HG02588 (cell line): ENCODE results near the gene ANKRD33B.
"Not testable (repeated sequence)": the region's sequence is repeated elsewhere in the genome, so short reads cannot be mapped to it uniquely, and the experiment has no call there.

Source experiments
- ATAC-seq: cut with Tn5 transposase; IDR thresholded peaks from one replicate; pipeline ENCODE4 v1.9.1; 2021; ENCODE audit warnings: mild to moderate bottlenecking, moderate library complexity; ENCODE audit not compliant: unreplicated experiment

The ANKRD33B gene

DNA sequence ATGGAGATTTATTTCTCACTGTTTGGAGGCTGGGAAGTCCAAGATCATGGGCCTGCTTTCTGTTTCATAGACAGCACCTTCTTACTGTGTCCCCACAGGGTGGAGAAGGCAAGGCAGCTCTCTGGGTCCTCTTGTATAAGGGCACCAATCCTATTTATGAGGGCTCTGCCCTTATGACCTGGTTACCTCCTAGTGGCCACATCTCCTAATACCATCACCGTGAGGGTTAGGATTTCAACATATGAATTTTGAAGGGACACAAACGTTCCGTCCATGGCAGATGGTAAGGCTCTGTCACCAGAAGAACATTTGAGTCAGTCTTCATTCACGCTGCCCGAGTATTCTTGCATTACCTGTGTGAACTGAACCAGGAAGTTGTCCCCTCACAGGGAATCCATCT lies 48.4 kb downstream of the ANKRD33B start:
- ATAC-seq, result no peak

DNA sequence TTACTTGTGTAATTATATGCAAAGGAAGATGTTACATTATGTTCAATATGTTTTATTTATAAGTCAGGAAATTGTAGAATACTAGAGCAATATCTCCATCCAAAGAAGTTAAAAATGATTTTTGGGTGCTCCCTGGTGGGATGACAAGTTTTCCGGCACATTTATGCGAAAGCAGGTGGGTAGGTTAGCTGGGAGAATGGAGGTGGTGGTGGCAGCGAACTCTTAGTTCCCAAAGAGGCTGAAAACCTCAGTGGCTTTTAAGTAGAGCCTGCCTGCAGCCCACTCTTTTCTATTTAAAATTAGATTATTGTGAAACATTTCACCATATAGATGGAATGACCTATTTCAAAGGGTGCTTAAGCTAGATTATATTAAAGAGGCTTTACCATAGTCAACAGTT lies 51.8 kb downstream of the ANKRD33B start:
- ATAC-seq, result no peak

DNA sequence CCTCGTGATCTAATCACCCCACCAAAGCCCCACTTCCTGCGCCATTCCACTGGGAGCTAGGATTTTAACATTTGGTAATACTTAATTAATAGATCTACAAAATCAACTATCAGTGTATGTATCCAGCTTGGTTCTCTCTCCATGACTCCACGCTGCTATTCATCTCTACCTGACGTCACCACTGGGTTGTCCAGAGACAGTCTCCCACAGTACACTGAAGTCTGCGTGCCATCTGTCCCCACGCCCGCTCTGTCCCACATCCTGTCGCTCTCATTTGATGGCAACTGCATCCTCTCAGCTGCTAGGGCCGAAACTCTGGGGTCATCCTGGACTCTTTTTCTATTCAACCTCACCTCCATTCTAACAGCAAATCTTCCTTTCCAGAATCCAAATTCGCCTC lies 53.2 kb downstream of the ANKRD33B start:
- ATAC-seq, result no peak

DNA sequence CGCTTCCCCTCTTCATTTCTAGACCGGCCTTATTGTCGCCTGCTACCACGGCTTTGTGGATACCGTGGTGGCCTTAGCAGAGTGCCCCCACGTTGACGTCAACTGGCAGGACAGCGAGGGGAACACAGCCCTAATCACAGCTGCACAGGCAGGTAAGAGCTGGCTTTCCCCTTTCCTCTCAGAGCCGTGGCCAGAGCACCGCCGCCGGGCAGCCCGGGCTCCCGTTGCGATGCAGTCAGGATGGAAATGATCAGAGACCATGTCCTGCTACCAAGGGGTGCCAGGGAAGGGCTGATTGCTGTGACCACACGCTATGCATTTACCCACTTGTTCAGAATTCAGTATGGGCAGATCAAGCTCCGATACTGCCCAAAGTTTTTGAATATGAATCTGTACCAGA lies 54.4 kb downstream of the ANKRD33B start:
- no peak for ATAC-seq

DNA sequence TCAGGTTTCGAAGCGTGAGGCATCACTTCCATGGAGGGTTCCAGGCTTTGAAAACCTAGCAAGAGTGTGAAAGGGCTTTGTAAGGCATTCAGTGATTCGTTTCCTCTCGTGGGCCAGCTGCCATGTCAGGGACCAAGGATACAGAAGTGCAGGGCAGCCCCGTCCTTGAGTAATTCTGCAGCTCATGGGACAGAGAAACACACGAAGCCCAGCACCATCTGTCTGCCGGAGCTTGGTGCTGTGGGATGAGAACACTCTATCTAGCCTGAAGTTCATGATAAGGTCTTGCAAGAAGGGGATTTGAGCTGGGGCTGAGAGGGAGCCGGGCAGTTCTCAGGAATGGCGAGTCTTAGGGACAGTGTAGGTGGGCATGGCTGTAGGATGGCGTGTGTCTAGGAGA lies 55.8 kb downstream of the ANKRD33B start:
- ATAC-seq, result no peak

DNA sequence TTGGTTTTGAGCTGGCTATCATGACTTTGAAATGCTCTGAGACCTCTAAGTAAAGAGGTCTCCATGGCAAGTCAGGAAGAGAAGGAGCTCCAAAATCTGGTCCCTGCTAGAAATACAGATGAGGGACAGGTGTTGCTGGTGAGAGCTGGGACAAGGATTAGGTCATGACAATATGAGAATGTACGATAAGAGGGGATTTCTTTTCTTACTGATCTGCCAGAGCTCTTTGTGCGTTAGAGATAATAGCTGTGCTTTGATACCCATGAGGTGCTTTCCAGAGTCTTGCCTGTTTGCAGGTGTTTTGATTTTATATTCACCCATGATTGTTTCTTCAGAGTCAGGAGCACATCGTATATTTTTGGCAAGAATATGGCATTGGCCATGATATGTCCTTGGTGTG lies 56.5 kb downstream of the ANKRD33B start:
- no peak for ATAC-seq

DNA sequence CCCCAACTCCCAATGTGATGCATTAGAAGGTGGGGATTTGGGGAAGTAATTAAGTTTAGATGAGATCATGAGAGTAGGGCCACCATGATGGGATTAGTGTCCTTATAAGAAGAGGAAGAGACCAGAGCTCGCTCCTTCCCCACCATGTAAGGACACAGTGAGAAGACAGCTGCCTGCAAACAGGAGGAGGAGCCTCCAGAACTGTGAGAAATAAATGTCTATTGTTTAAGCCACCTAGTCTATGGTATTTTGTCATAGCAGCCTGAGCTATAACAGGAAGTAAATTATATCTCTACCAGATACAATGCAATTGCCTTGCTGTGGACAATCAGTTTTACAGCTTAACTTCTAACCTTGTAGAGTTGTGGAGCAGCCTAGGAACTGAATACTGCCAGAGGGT lies 58.0 kb downstream of the ANKRD33B start:
- no peak for ATAC-seq

DNA sequence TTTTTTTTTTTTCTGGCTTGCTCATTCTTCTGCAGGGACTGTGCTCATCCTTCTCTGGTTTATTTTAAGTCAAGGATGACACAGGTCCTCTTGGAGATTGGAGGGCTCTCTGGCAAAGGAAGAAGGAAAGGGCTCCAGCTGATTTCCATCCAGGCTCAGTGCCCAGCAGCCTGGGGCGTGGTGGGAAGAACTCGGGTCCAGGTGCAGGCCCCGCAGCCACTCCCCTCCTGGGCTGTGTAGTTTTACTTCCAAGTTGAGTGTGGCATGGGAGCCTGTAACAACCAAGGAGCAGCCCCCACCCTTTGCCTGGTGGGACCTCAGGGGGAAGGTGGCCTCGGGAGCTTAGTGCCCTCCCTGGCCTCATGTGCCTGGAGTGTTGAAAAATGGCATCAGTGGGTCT lies 58.9 kb downstream of the ANKRD33B start:
- no peak for ATAC-seq

DNA sequence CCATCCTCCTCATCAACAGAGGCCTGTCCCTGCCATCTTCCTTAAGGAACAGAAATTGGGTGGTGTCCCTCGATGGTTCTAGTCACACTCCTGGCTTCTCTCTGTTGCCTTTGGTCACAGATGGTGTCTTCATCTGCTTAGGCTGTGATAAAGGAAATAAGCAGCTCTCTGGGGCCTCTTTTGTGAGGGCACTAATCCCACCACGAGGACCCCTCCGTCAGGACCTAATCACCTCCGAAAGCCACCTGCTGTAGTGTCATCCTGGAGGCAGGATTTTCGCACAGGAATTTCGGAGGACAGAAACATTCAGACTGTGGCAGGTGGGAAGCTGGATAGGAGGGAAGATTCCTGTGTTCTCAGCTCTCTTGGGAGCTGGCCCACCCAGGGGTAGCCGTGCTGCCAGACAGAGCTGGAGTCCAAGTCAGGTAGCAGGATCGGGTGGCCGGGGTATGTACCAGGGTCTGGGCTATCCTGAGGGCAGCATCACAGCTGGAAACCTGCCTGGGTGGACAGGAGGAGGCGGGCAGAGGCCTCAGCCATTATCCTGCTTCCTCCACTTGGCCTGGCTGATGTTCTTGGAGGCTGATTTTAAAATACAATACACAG lies 59.5 kb downstream of the ANKRD33B start:
- no peak for ATAC-seq

DNA sequence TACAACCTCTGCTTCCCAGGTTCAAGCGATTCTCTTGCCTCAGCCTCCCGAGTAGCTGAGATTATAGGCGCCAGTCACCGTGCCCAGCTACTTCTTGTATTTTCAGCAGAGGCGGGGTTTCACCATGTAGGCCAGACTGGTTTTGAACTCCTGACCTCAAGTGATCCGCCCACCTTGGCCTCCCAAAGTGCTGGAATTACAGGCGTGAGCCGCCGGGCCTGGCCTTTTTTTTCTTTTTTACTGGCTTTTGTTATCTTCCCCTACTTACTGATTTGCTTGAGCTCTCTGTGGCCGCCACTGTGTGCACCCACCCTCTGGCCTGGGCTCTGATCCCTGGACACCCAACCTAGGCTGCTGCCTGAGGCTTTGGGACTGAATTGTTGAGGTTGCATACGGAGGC lies 60.3 kb downstream of the ANKRD33B start:
- no peak for ATAC-seq

DNA sequence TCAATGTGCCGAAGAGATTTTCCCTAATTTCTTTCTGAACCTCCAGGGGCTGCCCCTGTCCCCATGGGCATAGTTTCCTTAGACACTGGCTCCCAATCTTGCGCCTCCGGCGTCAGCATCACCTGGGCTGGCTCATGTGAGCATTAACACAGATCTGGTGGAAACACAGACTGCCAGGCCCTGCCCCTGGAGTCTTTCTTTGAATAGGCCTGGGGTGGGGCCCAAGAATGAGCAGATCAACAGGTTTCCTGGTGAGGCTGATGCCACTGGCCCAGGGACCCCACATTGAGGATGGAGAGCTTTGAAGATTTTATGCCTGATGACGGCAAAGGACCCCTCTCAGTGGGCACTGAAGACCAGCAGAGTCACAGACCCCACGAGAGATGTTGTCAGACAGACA lies 60.8 kb downstream of the ANKRD33B start:
- no peak for ATAC-seq

DNA sequence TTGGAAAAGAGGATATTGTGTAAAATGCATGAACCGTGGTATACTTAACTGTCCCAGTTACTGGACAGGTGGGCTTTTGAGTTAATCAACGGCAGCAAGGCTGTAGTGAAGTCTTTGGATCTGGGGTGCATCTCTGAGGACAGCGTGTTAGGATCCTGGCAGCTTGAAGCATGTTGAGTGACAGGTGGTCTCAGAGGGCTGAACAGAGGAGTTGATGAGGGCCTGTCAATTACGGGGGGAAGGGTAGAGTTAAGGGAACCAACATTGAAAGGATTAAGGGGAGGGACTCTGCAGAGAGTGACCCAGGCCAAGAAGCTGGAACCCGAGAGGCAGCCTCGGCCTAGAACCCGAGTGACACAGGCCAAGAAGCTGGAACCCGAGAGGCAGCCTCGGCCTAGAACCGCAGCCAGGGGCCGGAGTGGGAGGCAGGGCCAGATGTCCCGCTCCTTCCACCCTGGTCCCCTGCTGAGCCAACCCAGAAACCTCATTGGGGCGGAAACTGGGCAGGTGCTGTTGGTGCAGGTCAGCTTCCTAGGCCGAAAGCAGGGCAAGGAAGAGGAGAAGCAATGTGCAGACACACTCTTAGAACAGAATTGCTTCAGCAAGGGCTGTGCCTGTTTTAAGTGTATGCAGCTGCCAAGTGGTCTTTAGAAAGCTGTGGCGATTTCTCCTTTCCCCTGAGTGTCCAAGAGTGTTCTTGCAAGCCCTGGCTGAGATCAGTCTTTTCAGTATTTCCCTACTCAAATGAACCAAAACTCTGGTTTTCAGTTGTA lies 62.0 kb downstream of the ANKRD33B start:
- no peak for ATAC-seq

DNA sequence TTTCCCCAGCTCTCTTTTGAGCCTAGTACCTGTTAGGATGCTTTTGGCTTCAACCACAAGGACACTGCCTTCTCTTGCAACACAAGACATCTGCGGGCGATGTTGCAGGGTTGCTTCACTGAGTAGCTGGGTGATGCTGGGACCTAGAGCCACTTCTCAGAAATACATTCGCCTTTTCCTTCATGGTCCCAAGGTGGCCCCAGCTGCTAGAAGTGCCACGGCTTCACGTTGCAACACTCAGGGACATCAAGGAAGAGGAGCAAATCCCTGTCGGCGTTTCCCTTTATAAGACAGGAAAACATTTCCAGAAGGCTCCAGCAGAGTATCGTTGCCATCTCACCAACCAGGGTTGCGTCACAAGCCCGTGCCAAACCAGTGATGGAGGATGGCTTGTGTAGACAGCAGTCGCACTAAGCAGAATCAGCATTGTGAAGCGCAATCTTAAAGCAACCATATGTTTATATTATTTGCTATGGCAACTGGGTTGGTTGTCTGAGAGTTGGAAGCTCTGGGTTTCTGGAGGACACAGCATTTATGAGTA lies 62.7 kb downstream of the ANKRD33B start:
- ATAC-seq, result no peak

DNA sequence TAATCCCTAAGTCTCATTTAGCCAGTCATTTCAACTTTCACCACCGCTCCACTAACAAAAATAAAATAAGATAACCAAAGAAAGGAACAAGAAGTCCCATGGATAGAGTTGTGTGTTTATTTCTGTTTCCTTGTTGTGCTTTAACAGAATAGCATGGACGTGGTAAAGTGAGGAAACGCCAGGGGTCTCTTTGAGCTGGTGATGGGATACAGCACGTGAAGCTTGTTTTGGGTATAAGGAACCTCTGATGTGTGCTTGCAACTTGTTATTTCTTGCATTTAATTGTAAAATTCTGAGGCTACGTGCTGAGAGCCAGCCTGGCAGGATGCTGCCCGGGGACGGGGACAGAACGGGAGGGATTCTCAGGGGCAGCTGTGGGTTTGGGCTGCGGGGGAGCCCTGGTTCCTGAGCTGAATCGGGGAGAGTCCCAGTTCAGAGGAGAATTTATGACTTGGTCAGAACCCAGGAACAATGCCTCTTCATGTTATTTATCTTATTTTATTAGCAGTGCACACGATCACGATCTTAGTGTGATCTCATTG lies 63.4 kb downstream of the ANKRD33B start:
- no peak for ATAC-seq

DNA sequence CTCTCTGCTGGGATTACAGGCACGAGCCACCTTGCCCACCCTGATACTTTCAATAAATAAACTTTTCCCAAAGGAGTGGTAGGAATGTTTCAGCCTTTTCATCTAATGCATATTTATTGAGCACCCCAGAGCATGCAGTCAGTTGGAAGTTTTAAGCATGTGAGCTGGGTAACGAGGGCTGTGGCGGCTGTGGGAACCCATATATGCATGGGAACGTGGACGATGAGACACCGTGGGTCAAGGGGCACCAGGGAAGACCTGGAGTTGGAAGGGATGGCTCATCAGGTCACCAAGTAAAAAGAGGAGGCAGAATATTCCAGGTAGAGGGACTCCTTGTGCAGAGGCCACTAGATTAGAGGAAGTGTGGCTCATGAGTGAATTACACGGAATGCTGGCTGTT lies 64.7 kb downstream of the ANKRD33B start:
- ATAC-seq, result no peak

DNA sequence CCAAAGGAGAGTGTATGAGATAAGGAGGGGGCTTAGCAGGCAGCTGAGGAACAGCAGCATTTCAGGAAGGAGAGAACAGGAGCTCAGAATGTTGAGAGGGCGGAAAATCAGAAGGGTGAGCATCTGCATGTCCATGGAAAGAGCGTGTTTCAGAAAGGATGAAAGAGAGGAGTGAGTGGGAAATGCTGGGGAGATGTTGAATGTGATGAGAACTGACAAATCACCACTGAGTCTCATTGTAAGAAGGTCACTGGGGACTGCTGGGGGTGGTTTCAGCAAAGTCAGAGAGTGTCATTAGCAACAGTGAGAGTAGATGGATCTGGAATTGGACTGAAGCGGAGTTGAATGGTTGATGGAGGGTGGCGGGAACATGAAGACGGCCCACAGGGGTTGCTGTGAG lies 65.8 kb downstream of the ANKRD33B start:
- ATAC-seq, result no peak

DNA sequence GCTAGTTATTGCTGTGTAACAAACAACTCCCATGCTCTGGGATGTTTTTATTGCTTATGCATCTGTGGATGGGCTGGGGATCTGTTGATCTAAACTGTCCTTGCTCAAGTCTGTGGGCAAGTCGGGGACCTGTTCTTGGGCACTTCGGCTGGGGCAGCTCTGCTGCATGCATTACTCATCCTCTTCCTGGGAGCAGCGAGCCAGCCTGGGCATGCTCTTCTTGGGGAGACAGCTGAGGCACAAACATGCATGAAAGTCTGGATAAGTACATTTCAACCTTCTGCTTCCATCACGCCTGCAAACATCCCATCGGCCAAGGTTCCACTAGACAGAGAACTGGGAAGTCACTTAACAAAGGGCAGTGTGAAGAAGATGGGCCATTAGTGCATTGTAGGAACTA lies 66.3 kb downstream of the ANKRD33B start:
- ATAC-seq, result no peak

DNA sequence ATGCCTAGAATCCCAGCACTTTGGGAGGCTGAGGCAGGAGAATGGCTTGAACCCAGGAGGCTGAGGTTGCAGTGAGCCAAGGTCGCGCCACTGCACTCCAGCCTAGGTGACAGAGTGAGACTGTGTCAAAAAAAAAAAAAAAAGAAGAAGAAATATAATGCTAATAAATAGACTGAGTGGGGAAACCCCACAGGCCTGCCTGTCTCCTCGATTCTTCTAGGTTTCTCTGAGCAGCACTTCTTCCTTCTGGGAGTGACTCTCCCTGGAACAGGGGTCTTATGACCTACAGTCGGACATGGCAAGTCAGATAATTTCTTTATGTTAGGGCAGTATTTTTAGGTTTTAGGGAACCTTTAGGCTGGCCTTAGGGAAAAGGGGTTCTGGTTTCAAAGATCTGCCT lies 66.9 kb downstream of the ANKRD33B start:
- not testable (repeated sequence) for ATAC-seq

DNA sequence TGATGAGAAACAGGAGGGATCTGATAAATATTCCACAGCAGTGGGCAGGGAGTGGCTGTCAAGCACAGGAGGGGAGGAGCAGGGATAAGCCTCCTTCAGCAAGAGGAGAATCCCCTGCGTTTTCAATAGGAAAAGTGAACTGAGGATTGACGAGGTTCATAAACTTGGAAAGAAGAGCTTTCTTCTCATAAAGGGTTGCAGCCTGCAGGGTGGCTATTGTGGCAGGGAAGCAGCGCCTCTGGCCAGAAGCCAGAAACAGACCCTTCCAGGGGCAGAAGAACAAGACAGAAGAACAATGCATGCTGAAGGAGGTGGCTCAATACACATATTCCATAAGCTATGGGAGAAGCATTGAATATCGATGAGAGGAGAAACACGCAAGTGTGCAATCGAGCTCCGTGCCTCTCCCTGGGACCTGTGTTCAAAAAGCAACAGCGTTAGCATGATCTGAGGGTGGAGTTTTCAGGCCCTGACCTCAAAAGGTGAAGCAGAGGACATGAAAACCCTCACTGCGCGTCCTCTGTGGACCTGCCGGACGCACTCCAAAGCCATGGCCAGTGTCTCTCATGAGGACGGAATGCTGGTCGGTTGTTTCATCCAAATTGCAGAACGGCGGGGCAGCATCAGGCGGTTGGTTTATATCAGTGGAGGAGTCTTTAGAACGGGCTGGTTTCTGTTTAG lies 67.6 kb downstream of the ANKRD33B start:
- ATAC-seq, result peak; percentile 4

DNA sequence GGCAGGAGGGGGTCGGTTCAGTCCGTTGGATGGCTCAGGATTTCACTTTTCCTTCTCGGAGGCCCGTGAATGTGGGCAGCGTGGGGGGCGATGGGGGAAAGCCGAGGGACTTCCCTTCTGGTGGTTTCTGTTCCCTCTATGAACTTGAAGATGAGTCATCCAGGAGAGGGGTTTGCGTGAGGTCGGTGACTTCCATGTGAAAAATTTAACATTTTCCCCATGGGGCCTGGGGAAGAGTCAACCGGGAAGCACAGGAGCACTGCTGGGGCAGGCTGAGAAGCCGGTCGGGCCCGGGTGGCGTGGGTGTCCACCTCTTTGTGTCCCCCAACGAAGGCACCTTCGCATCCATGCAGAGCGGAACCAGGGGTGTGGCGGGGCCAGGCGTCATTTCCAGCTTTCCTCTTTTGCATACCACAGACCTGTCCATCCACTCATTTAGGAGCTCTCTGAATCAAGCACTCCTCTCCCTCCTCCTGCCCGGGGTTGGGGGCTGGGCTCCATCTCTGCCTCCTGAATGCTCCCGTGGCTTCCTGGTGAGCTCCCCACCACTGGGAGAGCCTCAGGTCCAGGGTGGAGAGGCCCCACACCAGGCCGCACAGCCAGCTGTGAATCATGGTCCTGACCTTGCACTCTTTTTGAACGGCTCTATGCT lies 68.4 kb downstream of the ANKRD33B start:
- peak; percentile 43 for ATAC-seq
